ENCODE results near the gene MEI4. TPM values are rescaled to one million over a fixed set of nuclear protein-coding genes. Genes with fewer than 3 reads are reported as not detected.

Gene MEI4
- total RNA-seq, 1 experiment from 2014 or later: not detected

GRCh38 chr6:77778527-77778926 lies 125.7 kb downstream of the MEI4 start:
- H3K9me3 ChIP-seq (ENCODE audit: control insufficient read depth in 1 of 2, insufficient read depth in 1 of 2, low read depth in 1 of 2, low read length in 2 of 2): no peaks in the 10 kb centered on the region
- no peaks in the 10 kb centered on the region for H3K27me3 ChIP-seq (ENCODE audit: insufficient read depth, low read length)
- H2AFZ ChIP-seq (ENCODE audit: low read depth, low read length, poor library complexity, severe bottlenecking): no peak overlapping the region
- H3K36me3 ChIP-seq (ENCODE audit: control insufficient read depth in 1 of 2, insufficient read depth in 2 of 2, low read length in 2 of 2): no peaks in the 10 kb centered on the region
- ChIA-PET POLR2A (no interaction called here), CTCF (no interaction called here), RAD21 (ENCODE audit: low non-redundant PET in 1 of 2, low total read pairs in 2 of 2, uncharacterized antibody in 2 of 2, unreplicated experiment in 2 of 2) (no interaction called here)
- no peaks in the 10 kb centered on the region for H4K20me1 ChIP-seq (ENCODE audit: insufficient read depth)
- H3K9me2 ChIP-seq (ENCODE audit: insufficient read depth): no peaks in the 10 kb centered on the region
- no peak overlapping the region for H3K9ac ChIP-seq (ENCODE audit: low read length)
- no peak overlapping the region for H3K27ac ChIP-seq (ENCODE audit: low read depth, low read length)
- TF ChIP-seq YY1 (IDR thresholded peaks at IDR 0.05; ENCODE audit: extremely low read depth, insufficient replicate concordance, low read depth, low read length): no peak
- no peak for TF ChIP-seq SRF (IDR thresholded peaks at IDR 0.05; ENCODE audit: low read depth)
- no peak for TF ChIP-seq RAD21 (IDR thresholded peaks at IDR 0.05; ENCODE audit: low read depth)
- no peak for TF ChIP-seq MAX (IDR thresholded peaks at IDR 0.05)
- no peak for TF ChIP-seq ZNF274 (IDR thresholded peaks at IDR 0.05; ENCODE audit: low read depth, low read length)
- no peak for TF ChIP-seq EZH2 (IDR thresholded peaks at IDR 0.05)
- no peak for TF ChIP-seq POLR2A (IDR thresholded peaks at IDR 0.05; ENCODE audit: borderline replicate concordance, extremely low read depth, insufficient read depth, insufficient read length)
- no peak for TF ChIP-seq ZFX (IDR thresholded peaks at IDR 0.05)
- TF ChIP-seq CBX3 (IDR thresholded peaks at IDR 0.05; ENCODE audit: low read depth): no peak
- no peak for TF ChIP-seq CTCF (IDR thresholded peaks at IDR 0.05 in 2 of 3, conservative IDR thresholded peaks at IDR 0.05 in 1 of 3; ENCODE audit: borderline replicate concordance in 1 of 3, insufficient read depth in 1 of 3, low read depth in 2 of 3, low read length in 2 of 3)
- no peak for TF ChIP-seq CEBPB (IDR thresholded peaks at IDR 0.05; ENCODE audit: low read depth)
- no peak for TF ChIP-seq SIN3A (IDR thresholded peaks at IDR 0.05; ENCODE audit: low read depth)
- TF ChIP-seq POLR2AphosphoS5 (IDR thresholded peaks at IDR 0.05; ENCODE audit: low read depth, low read length): no peak
- TF ChIP-seq SP1 (IDR thresholded peaks at IDR 0.05; ENCODE audit: low read depth): no peak
- TF ChIP-seq ZBTB33 (IDR thresholded peaks at IDR 0.05; ENCODE audit: extremely low read depth, insufficient replicate concordance, low read length): no peak
- no peak for TF ChIP-seq REST (IDR thresholded peaks at IDR 0.05; ENCODE audit: low read depth)
- TF ChIP-seq ELF1 (IDR thresholded peaks at IDR 0.05; ENCODE audit: borderline replicate concordance, low read depth): no peak
- TF ChIP-seq ATF3 (IDR thresholded peaks at IDR 0.05): no peak
- intact Hi-C loops (cut with micrococcal nuclease): no loop called here
- ATAC-seq: no peak
- BruUV-seq (replicated peaks): no TSS peak
- no peaks in the 10 kb centered on the region for H3K79me2 ChIP-seq (ENCODE audit: insufficient read depth, low read length)
- no peak overlapping the region for H3K4me2 ChIP-seq (ENCODE audit: low read length)
- H3K4me3 ChIP-seq (replicated peaks in 1 of 2; ENCODE audit: low read depth in 1 of 2, low read length in 2 of 2): no peak overlapping the region
- no peak for DNase-seq (ENCODE audit: low read depth, low spot score)
- no peaks in the 10 kb centered on the region; a peak in 1 of 4 replicates for H3K4me1 ChIP-seq (ENCODE audit: control insufficient read depth in 1 of 2, insufficient read depth in 2 of 2, low read length in 2 of 2)

All from HCT116 (cell line).